Measurements from ENCODE around the gene PDE1A.

GRCh38 chr2:182210669-182211068 lies 216.2 kb downstream of the PDE1A start:
- no peak for TF ChIP-seq CTCF (conservative IDR thresholded peaks at IDR 0.05; ENCODE audit: low read depth, low read length)
- TF ChIP-seq POLR2A (IDR thresholded peaks at IDR 0.05; ENCODE audit: low read depth, low read length): no peak
- TF ChIP-seq FOS (IDR thresholded peaks at IDR 0.05; ENCODE audit: low read depth, low read length): no peak
- TF ChIP-seq RCOR1 (IDR thresholded peaks at IDR 0.05; ENCODE audit: insufficient replicate concordance, low read length): no peak
- TF ChIP-seq USF2 (IDR thresholded peaks at IDR 0.05; ENCODE audit: low read depth, low read length): no peak
- TF ChIP-seq RFX5 (IDR thresholded peaks at IDR 0.05; ENCODE audit: low read depth, low read length): no peak
